ENCODE results near the gene E4F1.

E4F1 gene

DNA sequence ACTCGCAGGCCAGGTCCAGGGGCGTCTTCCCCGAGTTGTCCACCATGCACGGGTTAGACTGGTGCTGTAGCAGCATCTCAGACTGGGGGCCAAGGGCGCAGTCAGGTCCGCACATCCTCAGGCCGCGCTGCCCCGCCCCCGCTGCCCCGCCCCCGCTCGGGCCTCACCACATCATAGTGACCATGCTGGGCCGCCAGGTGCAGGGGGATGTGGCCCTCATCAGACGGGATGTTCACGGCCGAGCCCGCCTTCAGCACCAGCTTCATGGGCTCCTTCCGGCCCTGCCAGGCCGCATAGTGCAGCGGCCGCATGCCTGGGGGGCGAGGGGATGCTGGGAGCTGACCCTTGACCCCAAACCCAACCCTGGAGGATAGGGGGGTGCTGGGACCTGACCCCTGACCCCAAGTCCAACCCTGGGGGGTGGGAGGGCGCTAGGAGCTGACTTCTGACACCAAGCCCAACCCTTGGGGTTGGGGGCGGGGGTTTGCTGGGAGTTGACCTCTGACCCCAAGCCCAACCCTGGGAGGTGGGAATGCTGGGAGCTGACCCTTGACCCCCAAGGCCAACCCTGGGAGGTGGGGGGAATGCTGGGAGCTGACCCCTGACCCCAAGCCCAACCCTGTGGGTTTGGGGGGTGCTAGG lies 34.0 kb upstream of the E4F1 start:
- no peak overlapping the region for H3K27ac ChIP-seq
- no peak for TF ChIP-seq ZFX (IDR thresholded peaks at IDR 0.05; ENCODE audit: borderline replicate concordance)
- TF ChIP-seq, protein P1, sequence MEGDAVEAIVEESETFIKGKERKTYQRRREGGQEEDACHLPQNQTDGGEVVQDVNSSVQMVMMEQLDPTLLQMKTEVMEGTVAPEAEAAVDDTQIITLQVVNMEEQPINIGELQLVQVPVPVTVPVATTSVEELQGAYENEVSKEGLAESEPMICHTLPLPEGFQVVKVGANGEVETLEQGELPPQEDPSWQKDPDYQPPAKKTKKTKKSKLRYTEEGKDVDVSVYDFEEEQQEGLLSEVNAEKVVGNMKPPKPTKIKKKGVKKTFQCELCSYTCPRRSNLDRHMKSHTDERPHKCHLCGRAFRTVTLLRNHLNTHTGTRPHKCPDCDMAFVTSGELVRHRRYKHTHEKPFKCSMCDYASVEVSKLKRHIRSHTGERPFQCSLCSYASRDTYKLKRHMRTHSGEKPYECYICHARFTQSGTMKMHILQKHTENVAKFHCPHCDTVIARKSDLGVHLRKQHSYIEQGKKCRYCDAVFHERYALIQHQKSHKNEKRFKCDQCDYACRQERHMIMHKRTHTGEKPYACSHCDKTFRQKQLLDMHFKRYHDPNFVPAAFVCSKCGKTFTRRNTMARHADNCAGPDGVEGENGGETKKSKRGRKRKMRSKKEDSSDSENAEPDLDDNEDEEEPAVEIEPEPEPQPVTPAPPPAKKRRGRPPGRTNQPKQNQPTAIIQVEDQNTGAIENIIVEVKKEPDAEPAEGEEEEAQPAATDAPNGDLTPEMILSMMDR (IDR thresholded peaks at IDR 0.05), result no peak

DNA sequence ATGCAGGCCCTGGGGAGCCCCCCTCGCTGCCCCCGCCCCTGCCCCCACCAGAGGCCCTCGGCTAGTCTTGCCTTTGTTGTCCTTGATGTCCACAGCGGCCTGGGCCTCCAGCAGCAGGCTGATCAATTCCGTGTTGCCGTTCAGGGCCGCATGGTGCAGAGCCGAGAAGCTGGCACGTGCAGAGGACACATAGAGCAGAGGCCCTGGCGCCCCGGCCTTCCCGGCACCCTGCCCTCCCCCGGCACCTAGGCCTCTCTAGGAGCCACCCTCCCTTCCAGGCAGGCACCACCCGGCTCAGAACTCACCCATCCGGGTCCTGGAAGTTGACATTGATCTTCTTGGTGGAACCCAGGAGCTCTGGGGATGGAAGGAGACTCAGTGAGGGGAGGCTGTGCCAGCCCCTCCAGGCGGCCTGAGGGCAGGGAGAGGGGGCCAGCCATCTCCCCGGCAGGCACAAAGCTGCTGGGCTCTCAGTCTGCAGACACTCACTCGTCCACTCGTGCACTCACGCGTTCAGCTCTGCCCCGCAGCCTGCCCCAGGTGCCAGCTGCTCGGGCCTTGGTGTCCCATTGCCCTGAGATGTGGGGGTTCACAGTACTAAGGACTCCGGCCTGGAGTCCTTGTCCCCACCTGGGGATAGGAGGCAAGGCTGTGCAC lies 33.3 kb upstream of the E4F1 start:
- no peak for TF ChIP-seq ZFX (IDR thresholded peaks at IDR 0.05; ENCODE audit: borderline replicate concordance)
- TF ChIP-seq, protein P1 (IDR thresholded peaks at IDR 0.05), result no peak

DNA sequence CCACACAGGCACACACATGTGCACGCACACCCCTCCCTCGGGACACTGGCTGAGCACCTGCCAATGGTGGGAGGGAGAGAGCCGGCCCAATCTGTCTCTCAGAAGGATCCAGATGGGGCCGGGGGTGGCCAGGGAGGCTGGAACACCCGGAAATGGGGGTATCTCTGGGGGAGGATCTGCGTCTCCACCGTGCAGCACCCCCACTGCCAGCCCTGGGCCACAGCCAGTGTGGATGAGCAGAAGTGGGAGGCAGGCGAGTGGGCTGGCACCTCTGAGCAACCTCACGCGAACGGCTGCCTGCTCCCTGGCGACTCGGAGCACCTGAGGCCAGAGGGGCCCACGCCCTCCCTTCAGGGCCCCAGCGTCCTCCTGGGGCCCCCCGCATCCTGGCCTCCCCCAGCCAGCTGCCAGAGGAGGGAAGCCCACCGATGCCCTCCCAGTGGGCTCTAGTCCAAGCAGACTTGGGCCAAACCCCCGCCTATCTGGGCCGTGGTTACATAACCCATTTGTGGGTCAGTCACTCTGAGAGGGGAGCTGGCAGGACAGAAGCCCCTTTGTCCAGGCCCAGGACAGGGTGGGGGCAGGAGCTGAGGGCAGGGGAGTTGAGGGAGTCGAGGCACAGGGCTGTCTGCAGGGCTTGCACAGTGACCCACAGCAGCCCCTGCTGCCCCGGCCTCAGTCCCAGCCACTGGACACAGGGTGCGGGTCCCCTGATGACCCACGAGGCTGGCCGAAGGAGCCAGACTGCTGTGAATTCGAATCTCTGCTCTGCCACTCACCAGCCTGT lies 32.5 kb upstream of the E4F1 start:
- TF ChIP-seq ZFX (IDR thresholded peaks at IDR 0.05; ENCODE audit: borderline replicate concordance), result no peak
- TF ChIP-seq, protein P1 (IDR thresholded peaks at IDR 0.05), result no peak
- no peak overlapping the region for H3K27ac ChIP-seq

More for the DNA sequence above, 33.3 kb upstream of the E4F1 start:
- no peak overlapping the region for H3K27ac ChIP-seq

DNA sequence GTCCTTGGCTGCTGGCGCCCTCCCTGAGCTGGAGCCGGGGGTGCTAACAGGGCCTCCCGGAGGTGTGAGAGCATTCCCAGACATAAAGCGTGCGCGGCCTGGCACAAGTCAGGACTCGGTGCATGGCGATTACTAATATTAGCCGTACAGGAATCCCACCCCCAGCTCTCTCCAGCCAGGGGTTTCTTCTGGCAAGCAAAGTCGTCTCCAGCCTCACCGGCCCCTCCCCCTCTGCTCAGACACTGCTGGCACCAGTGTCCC lies 32.0 kb upstream of the E4F1 start:
- H3K27ac ChIP-seq, result no peak overlapping the region
- TF ChIP-seq, protein P1 (IDR thresholded peaks at IDR 0.05), result no peak
- no peak for TF ChIP-seq ZFX (IDR thresholded peaks at IDR 0.05; ENCODE audit: borderline replicate concordance)

DNA sequence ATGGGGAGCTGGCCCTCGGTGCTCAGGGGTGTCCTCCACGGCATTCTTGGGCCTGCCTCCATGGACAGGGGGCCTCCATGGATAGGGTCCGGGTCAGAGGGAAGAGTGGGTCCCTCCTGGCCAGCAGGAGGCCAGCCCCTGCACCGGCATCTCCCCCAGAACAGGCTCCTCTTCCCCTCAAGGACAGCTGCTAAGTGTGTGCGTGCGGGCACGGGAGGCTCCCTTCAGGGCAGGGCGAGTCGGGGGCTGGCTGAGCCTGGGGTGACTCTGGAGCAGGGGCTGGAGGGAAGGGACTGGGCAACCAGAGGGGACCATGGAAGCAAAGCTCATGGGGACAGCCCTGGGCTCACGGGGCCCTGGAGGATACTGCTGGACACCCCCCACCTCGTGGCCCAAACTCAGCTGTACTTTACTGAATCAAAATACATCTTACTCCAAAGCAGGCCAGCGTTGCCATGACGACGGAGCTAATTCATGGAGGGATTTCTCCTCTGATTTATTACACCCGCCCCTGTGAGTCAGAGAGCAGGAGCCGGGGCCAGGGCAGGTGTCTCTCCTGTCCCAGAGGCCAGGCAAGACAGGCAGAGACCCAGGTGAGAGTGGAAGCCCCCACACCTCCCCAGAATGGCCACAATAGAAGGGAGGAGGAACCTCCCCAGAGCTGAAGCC lies 29.1 kb upstream of the E4F1 start:
- 0 out of 2 replicates have a peak overlapping the region, but pooled peaks have one; percentile 50 for H3K27ac ChIP-seq
- TF ChIP-seq, protein P1 (IDR thresholded peaks at IDR 0.05), result no peak
- TF ChIP-seq ZFX (IDR thresholded peaks at IDR 0.05; ENCODE audit: borderline replicate concordance), result no peak

DNA sequence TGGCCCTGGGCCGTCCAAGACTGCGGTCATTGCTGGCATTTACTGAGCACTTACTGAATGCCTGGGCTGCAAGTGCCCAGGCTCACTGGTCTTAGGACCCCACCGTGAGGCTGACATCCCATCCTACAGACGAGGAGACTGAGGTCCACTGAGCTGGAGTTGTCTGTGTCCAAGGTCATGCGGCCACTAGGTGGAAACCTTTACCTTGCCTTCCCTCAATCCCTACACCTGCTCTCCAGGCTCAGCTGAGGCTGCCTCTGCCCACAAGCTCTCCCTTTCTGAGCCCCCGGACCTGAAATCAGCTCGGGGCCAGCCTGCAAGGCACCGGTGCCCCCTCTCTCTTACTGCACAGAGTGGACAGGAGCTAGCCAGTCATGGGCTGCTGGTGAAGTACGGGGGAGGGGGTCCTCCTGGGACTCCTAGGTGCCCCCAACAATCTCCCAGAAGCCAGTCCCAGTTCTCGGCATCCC lies 28.5 kb upstream of the E4F1 start:
- peak overlapping the region; percentile 50 for H3K27ac ChIP-seq
- no peak for TF ChIP-seq ZFX (IDR thresholded peaks at IDR 0.05; ENCODE audit: borderline replicate concordance)
- TF ChIP-seq, protein P1 (IDR thresholded peaks at IDR 0.05), result peak; percentile 70

All from 22Rv1 (cell line).